ENCODE data around the gene OR51A2. TPM values are rescaled to one million over a fixed set of nuclear protein-coding genes. Genes with fewer than 3 reads are reported as not detected.
"Not testable (repeated sequence)": the region's sequence is repeated elsewhere in the genome, so short reads cannot be mapped to it uniquely, and the experiment has no call there.

OR51A2 gene
- total RNA-seq (2014; rRNA removed; shearing (Covaris generic)) = not detected in 2 replicates
- not detected in 2 replicates for polyA plus RNA-seq (2014; cell fraction: nucleus; rRNA removed)

DNA sequence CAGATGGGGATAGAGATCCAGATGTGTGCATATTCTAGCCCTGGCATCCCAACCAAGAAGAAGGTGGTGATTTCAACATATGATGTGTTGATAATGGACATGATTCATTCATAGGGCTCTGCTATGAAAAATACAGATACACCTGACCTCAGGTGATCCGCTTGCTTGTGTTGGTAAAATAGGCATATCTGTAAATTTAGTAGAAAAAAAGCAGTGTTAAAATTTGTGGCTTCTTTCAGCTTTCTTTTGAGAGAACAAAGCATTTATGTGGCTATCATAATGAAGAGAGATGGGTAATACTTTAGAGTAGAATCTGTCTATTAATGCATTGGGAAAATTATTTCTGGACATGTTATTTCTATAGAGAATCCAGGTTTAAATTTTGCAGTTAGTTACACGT lies at the start of gene OR51A2:
Gene OR51A2, minus strand, starts transcription at position 101 of the 400 bp plus-strand sequence. Its CDS starts 0 bp downstream, at position 101.
- not testable (repeated sequence) for DNase-seq (ENCODE audit: extremely low read depth, low read depth)

DNA sequence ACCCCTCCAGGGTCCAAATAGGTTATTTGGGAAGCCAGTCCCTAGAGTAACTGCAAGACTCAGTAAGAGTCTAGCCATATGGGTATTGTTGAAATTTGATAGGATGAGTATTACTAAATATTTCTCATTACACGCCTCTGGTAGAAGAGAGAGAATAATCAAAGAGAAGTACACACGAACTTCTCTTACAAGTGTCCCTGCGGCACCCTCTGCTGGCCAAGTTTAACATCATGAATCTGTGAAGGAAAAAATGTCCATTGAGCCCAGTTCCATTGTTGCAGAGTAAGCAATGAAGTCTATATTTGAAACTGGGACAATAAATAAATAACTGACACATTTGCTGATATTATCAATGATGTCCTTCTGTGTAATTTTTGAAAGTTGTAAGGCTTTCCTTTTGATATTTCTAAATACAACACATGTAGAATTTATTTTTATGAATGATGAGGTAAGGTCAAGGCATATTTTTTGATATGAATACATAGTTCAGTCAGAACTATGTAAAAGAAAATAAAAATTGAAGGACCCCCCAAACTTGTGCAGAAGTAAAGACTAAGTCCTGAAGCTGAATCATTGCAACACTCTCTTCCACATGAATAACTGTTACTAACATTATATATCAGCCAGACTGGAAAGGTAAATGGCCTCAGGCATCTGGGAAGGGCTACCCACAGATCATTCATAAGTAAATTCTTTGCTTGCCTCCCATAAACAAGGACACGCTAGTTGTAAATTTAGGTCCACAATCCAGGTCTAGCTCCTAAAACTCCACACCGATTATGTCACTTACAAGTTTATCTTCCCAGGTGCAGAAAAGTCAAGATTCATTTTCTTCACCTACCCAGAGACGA lies 49.1 kb upstream of the OR51A2 start:
- DNase-seq (ENCODE audit: extremely low read depth, low read depth) = peak; percentile 41

- no peak for DNase-seq (ENCODE audit: extremely low read depth, low read depth)
Observed at GRCh38 chr11:4994551-4994950, 39.0 kb upstream of the OR51A2 start, which contains the start of gene OR51L1. Gene OR51L1, plus strand, starts transcription at chr11:4994851. Its CDS starts 4,132 bp downstream, at chr11:4998983.

- no peak for DNase-seq (ENCODE audit: extremely low read depth, low read depth)
Observed at GRCh38 chr11:4991060-4991459, 35.5 kb upstream of the OR51A2 start.

DNA sequence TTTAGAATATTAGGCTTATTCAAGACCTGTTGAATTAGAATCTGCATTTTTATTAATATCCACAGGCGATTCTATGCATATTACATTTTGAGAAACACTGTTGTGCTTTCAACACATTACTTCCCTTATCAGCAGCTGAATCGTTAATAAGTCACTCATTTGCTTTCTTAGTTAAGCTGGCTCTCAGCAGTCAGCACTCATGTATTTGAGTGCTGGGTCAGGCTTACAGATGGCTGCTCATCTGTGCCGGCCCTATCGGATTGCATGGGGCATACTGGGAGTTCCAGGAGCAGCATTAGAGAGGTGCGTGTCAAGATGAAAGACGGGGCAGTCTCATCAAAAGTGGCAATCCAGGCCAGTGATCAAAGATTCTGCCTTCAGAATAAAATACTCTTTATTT lies 28.3 kb upstream of the OR51A2 start:
- DNase-seq (ENCODE audit: extremely low read depth, low read depth) = no peak

DNA sequence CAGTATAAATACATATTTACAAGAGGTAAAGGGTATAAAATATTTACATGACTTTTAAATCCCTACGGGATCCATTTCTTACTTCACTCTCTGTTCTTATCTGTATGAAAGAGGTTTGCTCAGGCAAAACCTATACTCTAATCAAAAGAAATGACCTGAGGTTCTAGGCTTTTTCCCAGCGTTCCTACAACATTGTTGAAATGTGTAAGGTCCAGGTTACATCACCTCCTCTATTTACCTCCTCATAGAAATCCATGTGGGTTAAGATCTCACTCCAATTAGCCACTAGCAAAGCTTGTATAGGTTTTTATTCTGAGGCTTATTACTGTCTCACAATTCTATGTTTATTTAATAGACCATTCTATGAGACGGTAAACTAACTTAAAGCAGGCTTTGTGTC lies 27.2 kb upstream of the OR51A2 start:
- no peak for DNase-seq (ENCODE audit: extremely low read depth, low read depth)

DNA sequence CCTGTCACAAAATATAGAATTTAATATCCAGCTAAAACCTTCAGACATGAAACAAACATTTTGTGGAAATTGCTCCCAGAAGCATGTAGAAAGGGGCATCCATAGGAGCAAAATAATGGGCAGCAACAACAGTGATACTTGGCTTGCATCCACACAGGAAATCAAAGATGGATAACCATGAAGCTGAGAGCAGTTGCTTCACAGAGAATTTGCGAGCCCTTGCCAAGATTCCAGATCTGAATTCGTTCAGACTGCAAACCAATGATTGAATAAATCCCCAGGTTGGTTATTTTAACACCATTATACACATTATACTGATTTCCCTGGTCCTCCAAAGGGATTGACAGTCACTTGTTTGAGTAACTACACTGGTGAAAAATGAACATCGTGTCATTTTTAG lies 23.5 kb upstream of the OR51A2 start:
- DNase-seq (ENCODE audit: extremely low read depth, low read depth) = no peak

DNA sequence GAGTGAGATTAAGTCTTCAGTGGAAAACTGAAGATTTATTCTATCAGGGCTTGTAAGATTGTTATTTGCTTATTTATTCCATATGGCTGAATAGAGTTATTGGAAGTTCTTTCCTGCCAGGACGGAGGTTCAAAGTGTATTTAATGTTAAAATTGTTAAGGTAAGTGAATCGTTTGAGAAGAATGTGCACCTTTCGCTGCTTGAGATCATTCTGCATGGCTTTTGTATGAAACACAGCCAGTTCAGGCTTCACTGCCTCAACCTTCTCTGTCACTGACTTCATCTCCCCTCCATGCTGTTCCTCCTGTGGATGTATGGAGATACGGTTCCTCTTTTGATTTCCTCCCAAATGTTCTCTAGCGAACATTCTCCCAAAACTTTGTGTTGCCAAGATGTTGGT lies 19.9 kb upstream of the OR51A2 start:
- no peak for DNase-seq (ENCODE audit: extremely low read depth, low read depth)

DNA sequence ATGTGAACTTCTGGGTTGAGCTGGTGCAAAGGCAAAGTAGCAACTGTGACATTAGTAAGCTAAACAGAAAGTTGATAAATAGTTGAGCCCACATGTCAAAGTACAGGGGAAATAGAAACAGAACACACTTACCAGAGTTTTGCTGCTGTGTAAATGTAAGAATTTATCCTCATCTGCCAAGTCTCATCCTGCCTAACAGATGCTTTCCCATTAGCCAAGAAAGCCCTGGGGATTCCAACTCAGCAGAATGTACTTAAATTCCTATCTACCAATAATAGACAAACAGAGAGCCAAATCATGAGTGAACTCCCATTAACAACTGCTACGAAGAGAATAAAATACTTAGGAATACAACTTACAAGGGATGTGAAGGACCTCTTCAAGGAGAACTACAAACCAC lies 7.3 kb upstream of the OR51A2 start:
- no peak for DNase-seq (ENCODE audit: extremely low read depth, low read depth)

DNA sequence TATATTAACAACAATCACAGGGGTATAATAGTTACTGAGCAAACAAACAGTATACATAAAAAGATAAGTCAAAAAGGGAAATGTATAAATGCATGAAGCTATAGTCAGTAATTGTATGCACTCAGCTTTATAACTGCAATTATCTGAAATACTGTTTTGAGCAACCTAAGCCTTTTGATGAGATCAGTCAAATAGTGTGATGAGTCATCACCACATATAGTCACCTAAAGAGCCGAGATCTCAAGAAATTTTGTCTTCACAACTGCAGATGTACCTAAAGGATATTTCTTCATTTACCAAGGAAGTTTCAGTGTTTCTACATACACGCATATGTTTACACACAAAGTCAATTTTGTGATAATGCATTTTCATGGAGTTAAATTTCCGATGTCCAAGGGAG lies 5.4 kb upstream of the OR51A2 start:
- no peak for DNase-seq (ENCODE audit: extremely low read depth, low read depth)

- DNase-seq (ENCODE audit: extremely low read depth, low read depth) = no peak
Observed at GRCh38 chr11:4957396-4957795, 1.9 kb upstream of the OR51A2 start.

DNA sequence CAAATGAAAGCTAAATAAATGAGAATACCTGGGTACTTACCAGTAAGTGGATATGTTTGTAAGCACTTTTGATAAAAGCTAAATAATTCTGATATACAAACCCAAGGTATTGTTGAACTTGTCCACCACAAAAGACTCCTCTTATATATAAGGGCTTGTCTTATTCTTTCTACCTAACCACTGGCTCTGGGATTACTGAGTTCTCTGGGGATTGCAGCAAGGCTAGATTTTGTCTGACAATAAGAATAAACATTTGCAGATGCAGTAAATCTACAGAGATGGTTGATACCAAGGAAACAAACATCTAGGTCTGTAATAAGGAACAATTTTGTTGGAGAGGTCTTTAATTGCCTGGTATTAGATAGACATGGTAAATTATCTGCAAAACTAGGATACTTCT lies 8.0 kb downstream of the OR51A2 start, which contains the start of gene OR51A4:
Gene OR51A4, minus strand, starts transcription at position 101 of the 400 bp plus-strand sequence. CDS start 505 bp downstream, outside the sequence.
- DNase-seq (ENCODE audit: extremely low read depth, low read depth) = no peak

DNA sequence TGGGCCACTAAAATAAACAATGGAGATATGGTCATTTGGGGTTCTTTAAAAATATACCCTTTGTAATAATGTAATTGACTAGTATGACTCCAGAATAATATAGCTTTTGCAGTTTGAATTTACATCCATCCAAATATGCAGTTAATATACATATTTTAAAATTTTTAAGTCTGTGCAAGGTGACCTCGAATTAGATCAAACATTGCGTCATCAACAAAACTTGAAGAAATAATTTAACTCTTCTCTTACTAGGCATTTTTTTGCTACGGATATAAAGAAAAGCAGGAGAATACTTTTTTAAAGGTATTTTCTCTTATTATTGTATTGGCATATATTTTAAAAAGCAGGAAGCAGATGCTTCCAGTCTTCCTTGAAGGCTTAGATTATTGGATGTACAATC lies 18.8 kb downstream of the OR51A2 start:
- DNase-seq (ENCODE audit: extremely low read depth, low read depth) = no peak

DNA sequence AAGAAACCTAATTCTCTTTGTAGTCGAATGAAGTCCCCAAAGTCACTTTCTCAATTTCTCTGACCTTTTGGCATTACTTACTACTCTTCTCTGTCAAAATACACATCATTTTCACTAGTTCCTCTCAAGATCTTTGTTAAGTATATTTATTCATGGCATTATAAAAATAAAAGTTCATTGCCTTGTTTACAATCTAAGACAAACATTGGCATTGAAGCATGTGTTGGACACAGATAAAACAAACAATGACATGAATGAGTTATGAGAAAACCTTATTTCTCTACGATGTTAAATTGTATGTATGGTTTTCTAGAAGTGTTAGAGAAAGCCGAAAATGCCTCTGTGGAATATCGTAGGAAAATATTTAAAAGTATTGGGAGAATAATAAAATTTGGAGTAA lies 22.8 kb downstream of the OR51A2 start:
- DNase-seq (ENCODE audit: extremely low read depth, low read depth) = no peak

DNA sequence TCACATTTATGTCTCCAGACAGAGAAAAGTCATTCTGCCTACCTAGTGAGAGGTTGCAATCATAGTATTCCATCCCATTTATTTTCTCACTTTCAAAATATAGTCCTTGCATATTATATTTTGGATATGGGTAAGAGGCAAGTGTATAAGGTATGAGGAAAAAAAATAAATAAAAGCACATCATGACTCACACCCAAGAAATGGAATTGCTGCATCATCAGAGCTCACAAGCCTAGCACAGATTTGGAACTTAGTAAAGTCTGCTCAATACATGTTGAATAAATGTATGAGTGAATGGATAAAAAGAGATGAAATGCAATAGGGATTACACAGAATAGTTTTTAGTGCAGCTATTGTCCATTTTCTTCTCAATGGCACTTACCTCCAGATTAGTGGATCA lies 28.9 kb downstream of the OR51A2 start:
- DNase-seq (ENCODE audit: extremely low read depth, low read depth) = no peak

DNA sequence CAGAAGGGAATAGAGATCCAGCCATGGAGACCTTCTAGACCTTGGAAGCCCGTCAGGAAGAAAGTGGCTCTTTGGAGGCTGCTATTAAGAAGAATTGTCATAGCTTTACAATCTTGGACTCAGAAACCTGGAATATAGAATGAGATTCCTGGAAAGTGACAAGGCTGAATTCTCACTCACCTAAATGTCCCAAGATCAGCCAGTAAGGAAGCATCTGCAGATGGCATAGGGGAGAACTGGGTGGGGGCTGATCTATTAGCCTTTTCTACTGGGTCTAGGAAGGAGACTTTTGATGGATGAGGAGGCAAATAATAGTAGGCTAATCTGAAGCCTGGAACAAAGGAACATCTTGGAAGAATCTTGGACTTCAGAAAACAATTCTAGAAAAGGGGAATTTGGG lies 31.3 kb downstream of the OR51A2 start, which contains the start of gene OR51G1:
Gene OR51G1, minus strand, starts transcription at position 101 of the 400 bp plus-strand sequence. Its CDS starts 0 bp downstream, at position 101.
- DNase-seq (ENCODE audit: extremely low read depth, low read depth) = no peak

GRCh38 chr11:4922304-4922703 lies 33.2 kb downstream of the OR51A2 start:
- peak; percentile 3 for DNase-seq (ENCODE audit: extremely low read depth, low read depth)

DNA sequence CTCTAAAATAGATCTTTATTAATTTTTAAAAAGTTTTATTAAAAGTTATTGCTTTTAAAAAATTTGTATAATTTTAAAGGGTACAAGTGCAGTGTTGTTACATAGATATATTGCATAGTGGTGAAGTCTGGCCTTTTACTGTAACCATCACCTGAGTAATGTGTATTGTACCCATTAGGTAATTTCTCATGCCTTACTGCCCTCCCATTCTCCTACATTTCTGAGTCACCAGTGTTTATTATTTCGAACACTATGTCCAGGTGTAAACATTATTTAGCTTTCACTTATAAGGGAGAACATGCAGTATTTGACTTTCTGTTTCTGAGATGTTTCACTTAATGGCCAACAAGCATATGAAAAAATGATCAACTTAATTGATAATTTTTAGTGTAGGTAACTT lies 33.7 kb downstream of the OR51A2 start:
- peak; percentile 2 for DNase-seq (ENCODE audit: extremely low read depth, low read depth)

GRCh38 chr11:4919250-4919649 lies 36.3 kb downstream of the OR51A2 start, which contains the start of gene OR51G2:
Gene OR51G2, minus strand, starts transcription at chr11:4919350. Its CDS starts 3,687 bp downstream, at chr11:4915663.
- DNase-seq (ENCODE audit: extremely low read depth, low read depth) = no peak

DNA sequence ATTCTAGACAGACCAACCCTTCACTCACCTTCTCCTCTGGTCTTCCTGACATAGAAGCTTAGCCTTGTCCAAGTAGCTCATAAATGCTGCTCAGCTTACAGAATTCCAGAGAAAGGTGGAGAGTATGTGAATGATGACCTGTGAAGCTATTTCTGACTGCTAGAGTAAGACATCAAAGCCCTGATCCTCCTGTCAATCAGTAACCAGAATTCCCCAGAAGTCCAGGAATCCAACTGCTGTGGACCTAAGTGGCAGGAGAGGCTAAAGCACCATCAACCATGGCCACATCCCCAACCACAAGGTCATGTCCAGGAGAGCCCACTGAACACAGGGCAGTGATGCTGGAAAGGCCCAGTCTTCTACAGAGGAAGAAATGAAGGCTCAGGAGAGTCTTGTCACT lies 38.9 kb downstream of the OR51A2 start:
- no peak for DNase-seq (ENCODE audit: extremely low read depth, low read depth)
